Common myeloid progenitor, CD34-positive (primary cell): ENCODE results near the gene ASTN2.

Experiments used
- CTCF ChIA-PET: fragments of 350-600 bp; sonication (Branson Sonifier 250); formaldehyde crosslinking; loops from one replicate; lab custom pipeline; 2021; ENCODE audit warnings: antibody characterized with exemption; lab: Charles Lee
- POLR2A ChIA-PET: fragments of 350-600 bp; sonication (Branson Sonifier 250); formaldehyde crosslinking; loops from one replicate; lab custom pipeline; 2021; ENCODE audit warnings: antibody characterized with exemption; lab: Charles Lee
- DNase-seq, 3 donors: peaks; one replicate each; pipeline versions ENCODE4 v3.0.0 to v3.0.0-alpha.2; 2013
- H3K27ac ChIP-seq, 2 experiments: 1 replicate in 1 of 2; 2 replicates in 1 of 2; pipeline ENCODE4 v1.7.0; 2013; ENCODE audit warnings: inconsistent platforms in 2 of 2, low read length in 2 of 2, mild to moderate bottlenecking in 2 of 2, low read depth in 1 of 2, moderate library complexity in 1 of 2; ENCODE audit not compliant: severe bottlenecking in 2 of 2, insufficient read depth in 1 of 2, poor library complexity in 1 of 2
- H3K27me3 ChIP-seq, 5 experiments: replicated peaks in 2 of 5; 1 replicate in 3 of 5; 2 replicates in 2 of 5; pipeline versions ENCODE4 v1.6.1 to v1.7.0; 2013; ENCODE audit warnings: low read length in 4 of 5, mild to moderate bottlenecking in 2 of 5, moderate library complexity in 2 of 5, inconsistent platforms in 1 of 5; ENCODE audit not compliant: insufficient read depth in 5 of 5, control insufficient read depth in 4 of 5
- H3K36me3 ChIP-seq, 4 experiments: 1 replicate in 2 of 4; 2 replicates in 2 of 4; pipeline versions ENCODE4 v1.6.1 to v1.7.0; 2013; ENCODE audit warnings: low read length in 3 of 4, control low read depth in 1 of 4, mild to moderate bottlenecking in 1 of 4; ENCODE audit not compliant: control insufficient read depth in 4 of 4, insufficient read depth in 4 of 4
- H3K4me1 ChIP-seq, 4 experiments: 1 replicate in 3 of 4; 2 replicates in 1 of 4; pipeline versions ENCODE4 v1.6.1 to v1.7.1; 2013; ENCODE audit warnings: low read length in 3 of 4, mild to moderate bottlenecking in 3 of 4, control low read depth in 1 of 4, inconsistent platforms in 1 of 4, moderate library complexity in 1 of 4; ENCODE audit not compliant: control insufficient read depth in 4 of 4, insufficient read depth in 4 of 4; ENCODE audit errors: control extremely low read depth in 1 of 4
- H3K4me3 ChIP-seq, 7 experiments: 1 replicate in 4 of 7; 2 replicates in 3 of 7; pipeline versions ENCODE4 v1.5.1 to v1.7.0; 2013; ENCODE audit warnings: mild to moderate bottlenecking in 7 of 7, low read length in 6 of 7, moderate library complexity in 6 of 7, inconsistent platforms in 2 of 7, low read depth in 2 of 7, control low read depth in 1 of 7; ENCODE audit not compliant: insufficient read depth in 4 of 7, control insufficient read depth in 1 of 7; ENCODE audit errors: extremely low read depth in 1 of 7
- H3K9me3 ChIP-seq, 5 experiments: 1 replicate in 4 of 5; 2 replicates in 1 of 5; pipeline versions ENCODE4 v1.6.1 to v1.7.1; 2013; ENCODE audit warnings: low read length in 4 of 5, mild to moderate bottlenecking in 2 of 5, inconsistent platforms in 1 of 5, low read depth in 1 of 5, moderate library complexity in 1 of 5; ENCODE audit not compliant: control insufficient read depth in 4 of 5, insufficient read depth in 2 of 5; ENCODE audit errors: control extremely low read depth in 1 of 5
- whole genome bisulfite sequencing: methylation state at CpG from one replicate; pipeline ENCODE4 v1.1.5; 2013; ENCODE audit not compliant: insufficient coverage; 5-methylcytosine and 5-hydroxymethylcytosine counted together

ASTN2 gene

DNA sequence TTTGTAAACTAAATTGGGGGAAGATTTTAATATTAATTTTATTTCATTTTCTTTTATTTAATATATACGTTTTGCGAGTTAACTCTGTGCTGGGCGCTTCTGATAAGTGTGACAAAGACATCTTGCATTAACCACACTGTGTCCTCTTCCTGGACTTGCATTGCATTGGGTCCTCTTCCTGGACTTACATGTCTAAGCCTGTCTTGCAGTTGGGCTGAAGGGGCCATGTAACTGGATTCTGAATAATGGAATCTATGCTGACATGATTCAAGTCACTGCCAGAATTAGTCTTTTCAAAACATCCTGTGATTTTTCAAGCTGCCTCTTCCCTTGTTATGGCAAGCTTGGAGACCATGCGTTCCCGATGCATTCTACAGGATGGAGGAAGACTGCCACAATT lies 605.2 kb downstream of the ASTN2 start:
- ChIA-PET CTCF (no interaction called here), POLR2A (no interaction called here)
- DNase-seq: no peak
- WGBS: 27% methylated on average over 2 of the region's 5 CpGs
- H3K27ac ChIP-seq: no peak overlapping the region
- H3K27me3 ChIP-seq: peaks cover 0 to 6% (median 0%) of the 10 kb centered on the region in 5 experiments
- no peaks in the 10 kb centered on the region for H3K4me1 ChIP-seq
- H3K9me3 ChIP-seq: no peaks in the 10 kb centered on the region
- no peaks in the 10 kb centered on the region for H3K36me3 ChIP-seq
- H3K4me3 ChIP-seq: no peak overlapping the region

DNA sequence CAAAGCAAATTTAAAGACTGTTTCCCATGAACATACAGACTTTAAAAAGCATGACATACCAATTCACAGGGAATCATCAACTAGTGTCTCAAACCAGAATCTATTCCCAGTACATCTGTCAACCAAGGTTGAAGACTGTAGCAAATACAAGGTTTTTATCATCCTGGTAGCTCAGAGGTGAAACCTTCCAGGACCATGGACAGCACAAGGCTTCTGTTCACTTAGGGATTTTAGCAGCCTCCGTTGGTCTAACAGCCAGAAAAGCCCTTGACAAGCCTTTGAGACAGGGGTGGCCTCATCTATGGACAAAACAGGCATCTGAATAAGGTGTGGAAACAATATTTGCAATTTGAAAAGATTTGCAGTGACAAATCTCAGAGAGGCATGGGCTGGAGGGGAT lies 608.8 kb downstream of the ASTN2 start:
- POLR2A ChIA-PET: no interaction called here
- Histone ChIP-seq H3K36me3 (no peaks in the 10 kb centered on the region), H3K27ac (no peak overlapping the region), H3K4me3 (no peak overlapping the region), H3K4me1 (no peaks in the 10 kb centered on the region), H3K9me3 (no peaks in the 10 kb centered on the region), H3K27me3 (peaks cover 0 to 5% (median 0%) of the 10 kb centered on the region in 5 experiments)
- WGBS: 8% methylated on average over 1 of the region's 1 CpG
- CTCF ChIA-PET: no interaction called here
- DNase-seq: peak in 2 of 3 donors; percentile 1 to 18

DNA sequence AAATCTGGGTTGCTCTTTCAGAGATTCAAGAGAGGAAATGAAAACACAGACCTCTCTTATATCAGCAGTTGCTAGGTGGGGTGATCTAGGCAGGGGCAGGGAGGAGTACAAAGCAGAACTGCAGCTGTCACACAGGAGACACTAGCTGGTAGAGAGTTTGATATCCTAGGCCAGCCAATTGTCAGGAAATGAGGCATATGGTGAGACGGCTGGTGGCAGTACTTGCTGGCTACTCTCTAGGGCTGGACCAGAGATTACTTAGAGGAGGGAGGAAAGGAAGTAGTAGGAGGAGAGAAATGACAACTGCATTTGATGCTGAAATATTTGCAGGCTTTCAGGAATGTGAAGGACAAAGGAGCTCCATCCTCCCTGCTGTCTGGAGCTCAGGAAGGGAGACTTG lies 614.0 kb downstream of the ASTN2 start:
- no peak overlapping the region for H3K4me3 ChIP-seq
- ChIA-PET POLR2A (no interaction called here), CTCF (no interaction called here)
- H3K9me3 ChIP-seq: no peaks in the 10 kb centered on the region
- H3K27ac ChIP-seq: no peak overlapping the region
- no peak for DNase-seq
- peaks cover 0 to 8% (median 0%) of the 10 kb centered on the region in 5 experiments for H3K27me3 ChIP-seq
- WGBS: 22% methylated on average over 1 of the region's 1 CpG
- H3K36me3 ChIP-seq: no peaks in the 10 kb centered on the region
- H3K4me1 ChIP-seq: no peaks in the 10 kb centered on the region

DNA sequence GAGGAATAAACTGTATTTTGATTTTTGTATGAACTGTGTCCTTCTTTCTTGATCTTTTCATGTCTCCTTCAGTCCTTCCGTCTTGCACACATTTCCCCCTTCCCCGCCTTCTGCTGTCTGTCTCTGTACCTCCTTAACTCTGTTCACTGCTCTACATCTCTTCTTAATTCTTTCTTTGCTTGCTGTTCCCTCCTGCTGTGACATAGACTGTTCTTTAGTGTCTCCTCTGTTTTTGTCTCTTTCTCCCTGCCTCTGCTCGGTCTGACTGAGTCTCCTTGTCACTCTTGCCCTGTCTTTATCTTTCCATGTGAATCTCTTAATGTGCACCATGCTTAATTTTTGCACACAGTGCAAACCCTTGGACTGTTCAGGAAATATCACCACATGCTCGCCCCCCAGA lies 614.8 kb downstream of the ASTN2 start:
- Histone ChIP-seq H3K4me3 (no peak overlapping the region), H3K9me3 (no peaks in the 10 kb centered on the region), H3K27ac (no peak overlapping the region), H3K36me3 (no peaks in the 10 kb centered on the region), H3K4me1 (no peaks in the 10 kb centered on the region), H3K27me3 (peaks cover 0 to 8% (median 0%) of the 10 kb centered on the region in 5 experiments)
- DNase-seq: no peak
- ChIA-PET POLR2A (no interaction called here), CTCF (no interaction called here)
- 89% methylated on average over 4 of the region's 4 CpGs for WGBS

DNA sequence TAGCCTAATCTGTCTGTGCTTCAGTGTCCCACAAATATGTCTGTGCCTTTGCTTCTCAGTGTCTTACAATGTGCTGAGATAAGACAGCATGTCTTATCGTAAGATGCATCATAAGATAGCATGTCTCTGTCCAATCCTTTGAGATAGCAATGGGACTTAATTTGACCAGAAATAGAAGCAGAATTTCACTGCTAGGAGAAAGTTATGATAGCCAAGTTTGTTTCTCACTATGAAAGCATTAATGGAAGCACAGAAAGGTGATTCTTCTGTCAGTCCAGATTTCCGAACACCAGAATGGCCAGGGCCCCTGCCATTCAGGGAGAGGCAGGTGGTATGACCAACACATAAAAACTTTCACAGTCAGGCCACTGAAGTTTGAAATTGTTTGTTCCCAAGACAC lies 616.3 kb downstream of the ASTN2 start:
- 75% methylated on average over 2 of the region's 2 CpGs for WGBS
- Histone ChIP-seq H3K9me3 (no peaks in the 10 kb centered on the region), H3K27ac (no peak overlapping the region), H3K36me3 (no peaks in the 10 kb centered on the region), H3K27me3 (peaks cover 0 to 8% (median 0%) of the 10 kb centered on the region in 5 experiments), H3K4me3 (no peak overlapping the region), H3K4me1 (no peaks in the 10 kb centered on the region)
- ChIA-PET CTCF (no interaction called here), POLR2A (no interaction called here)
- DNase-seq: no peak

DNA sequence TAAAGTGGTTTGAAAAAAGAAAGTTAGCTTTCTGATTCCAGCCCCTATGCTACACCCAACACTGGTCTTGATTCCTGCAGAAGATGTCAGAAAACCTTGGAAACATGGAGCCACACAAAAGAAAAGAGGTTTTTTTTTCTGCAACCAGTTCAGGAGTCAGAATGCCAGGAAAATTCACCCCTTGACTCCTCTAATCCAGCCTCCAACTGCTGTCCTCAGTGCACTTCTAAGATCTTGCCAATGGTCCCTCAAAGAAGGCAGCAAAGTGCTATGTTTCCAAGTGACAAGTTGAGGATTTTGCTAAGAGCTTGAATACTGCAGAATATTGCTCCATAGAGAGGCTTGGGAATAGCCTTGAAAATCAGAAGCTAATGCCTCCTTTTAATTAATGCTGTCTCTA lies 617.6 kb downstream of the ASTN2 start:
- Histone ChIP-seq H3K27ac (no peak overlapping the region), H3K4me1 (no peaks in the 10 kb centered on the region), H3K27me3 (peaks cover 0 to 8% (median 0%) of the 10 kb centered on the region in 5 experiments), H3K36me3 (no peaks in the 10 kb centered on the region), H3K4me3 (peak overlapping the region in 1 of 7 experiments; percentile 7), H3K9me3 (no peaks in the 10 kb centered on the region)
- ChIA-PET CTCF (no interaction called here), POLR2A (no interaction called here)
- DNase-seq: no peak

DNA sequence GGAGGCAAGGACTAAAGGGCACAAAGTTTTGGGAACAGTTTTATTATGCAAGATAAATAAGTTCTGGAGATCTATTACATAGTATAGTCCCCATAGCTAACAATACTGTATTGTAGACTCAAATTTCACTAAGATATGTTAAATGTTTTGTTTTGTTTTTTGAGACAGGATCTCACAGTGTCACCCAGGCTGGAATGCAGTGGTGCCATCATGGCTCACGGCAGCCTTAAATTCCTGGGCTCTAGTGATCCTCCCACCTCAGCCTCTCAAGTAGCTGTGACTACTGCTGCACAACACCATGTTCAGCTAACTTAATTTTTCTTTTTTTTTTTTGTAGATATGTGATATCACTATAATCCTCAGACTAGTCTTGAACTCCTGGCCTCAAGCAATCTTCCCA lies 618.2 kb downstream of the ASTN2 start:
- no peaks in the 10 kb centered on the region for H3K36me3 ChIP-seq
- no peak overlapping the region for H3K27ac ChIP-seq
- H3K9me3 ChIP-seq: no peaks in the 10 kb centered on the region
- CTCF ChIA-PET: no interaction called here
- H3K27me3 ChIP-seq: peaks cover 0 to 8% (median 0%) of the 10 kb centered on the region in 5 experiments
- POLR2A ChIA-PET: no interaction called here
- WGBS: no CpG with 5 or more reads among the region's 1 CpG
- no peak for DNase-seq
- H3K4me1 ChIP-seq: no peaks in the 10 kb centered on the region
- no peak overlapping the region for H3K4me3 ChIP-seq
